HG02840 (cell line): ENCODE results near the gene SLC8A1.

Experiments used
- ATAC-seq: cut with Tn5 transposase; IDR thresholded peaks from one replicate; pipeline ENCODE4 v1.9.1; 2021; ENCODE audit warnings: mild to moderate bottlenecking, moderate library complexity, moderate number of reproducible peaks; ENCODE audit not compliant: unreplicated experiment, low FRiP score

Gene SLC8A1

GRCh38 chr2:40284797-40285196 lies 167.1 kb downstream of the SLC8A1 start:
- no peak for ATAC-seq

GRCh38 chr2:40283111-40283909 lies 168.6 kb downstream of the SLC8A1 start:
- ATAC-seq, result no peak

GRCh38 chr2:40282428-40282827 lies 169.5 kb downstream of the SLC8A1 start:
- no peak for ATAC-seq

- ATAC-seq, result no peak
Observed at GRCh38 chr2:40281021-40281940, 170.6 kb downstream of the SLC8A1 start.

GRCh38 chr2:40279482-40279881 lies 172.4 kb downstream of the SLC8A1 start:
- ATAC-seq, result no peak

GRCh38 chr2:40279001-40279400 lies 172.9 kb downstream of the SLC8A1 start:
- no peak for ATAC-seq

GRCh38 chr2:40276076-40276475 lies 175.8 kb downstream of the SLC8A1 start:
- ATAC-seq, result no peak

GRCh38 chr2:40274270-40274669 lies 177.6 kb downstream of the SLC8A1 start:
- no peak for ATAC-seq

GRCh38 chr2:40273734-40274182 lies 178.1 kb downstream of the SLC8A1 start:
- no peak for ATAC-seq

- ATAC-seq, result no peak
Observed at GRCh38 chr2:40271094-40271493, 180.8 kb downstream of the SLC8A1 start.

- no peak for ATAC-seq
Observed at GRCh38 chr2:40270372-40270771, 181.5 kb downstream of the SLC8A1 start.

- ATAC-seq, result no peak
Observed at GRCh38 chr2:40268566-40268965, 183.3 kb downstream of the SLC8A1 start.

GRCh38 chr2:40266201-40266600 lies 185.7 kb downstream of the SLC8A1 start:
- ATAC-seq, result no peak

GRCh38 chr2:40265602-40266001 lies 186.3 kb downstream of the SLC8A1 start:
- no peak for ATAC-seq

GRCh38 chr2:40261042-40261441 lies 190.8 kb downstream of the SLC8A1 start:
- ATAC-seq, result no peak

- ATAC-seq, result no peak
Observed at GRCh38 chr2:40260437-40260836, 191.5 kb downstream of the SLC8A1 start.

GRCh38 chr2:40259900-40260299 lies 192.0 kb downstream of the SLC8A1 start:
- no peak for ATAC-seq

GRCh38 chr2:40258135-40258457 lies 193.8 kb downstream of the SLC8A1 start:
- no peak for ATAC-seq

GRCh38 chr2:40257340-40258134 lies 194.4 kb downstream of the SLC8A1 start:
- no peak for ATAC-seq

GRCh38 chr2:40256649-40257048 lies 195.2 kb downstream of the SLC8A1 start:
- ATAC-seq, result no peak

- ATAC-seq, result no peak
Observed at GRCh38 chr2:40256008-40256407, 195.9 kb downstream of the SLC8A1 start.
